Mammary microvascular endothelial cell (primary cell): ENCODE measurements around the gene FRMPD1. TPM values are rescaled to one million over a fixed set of nuclear protein-coding genes. Genes with fewer than 3 reads are reported as not detected.

Experiments
- total RNA-seq: library from RNA; depleted of rRNA; stranded (reverse); fragments of >200 nt; gene quantifications from 2 replicates; pipeline ENCODE4 v1.2.3, GENCODE V29; 2015

Gene FRMPD1
- not detected in 2 replicates for total RNA-seq

DNA sequence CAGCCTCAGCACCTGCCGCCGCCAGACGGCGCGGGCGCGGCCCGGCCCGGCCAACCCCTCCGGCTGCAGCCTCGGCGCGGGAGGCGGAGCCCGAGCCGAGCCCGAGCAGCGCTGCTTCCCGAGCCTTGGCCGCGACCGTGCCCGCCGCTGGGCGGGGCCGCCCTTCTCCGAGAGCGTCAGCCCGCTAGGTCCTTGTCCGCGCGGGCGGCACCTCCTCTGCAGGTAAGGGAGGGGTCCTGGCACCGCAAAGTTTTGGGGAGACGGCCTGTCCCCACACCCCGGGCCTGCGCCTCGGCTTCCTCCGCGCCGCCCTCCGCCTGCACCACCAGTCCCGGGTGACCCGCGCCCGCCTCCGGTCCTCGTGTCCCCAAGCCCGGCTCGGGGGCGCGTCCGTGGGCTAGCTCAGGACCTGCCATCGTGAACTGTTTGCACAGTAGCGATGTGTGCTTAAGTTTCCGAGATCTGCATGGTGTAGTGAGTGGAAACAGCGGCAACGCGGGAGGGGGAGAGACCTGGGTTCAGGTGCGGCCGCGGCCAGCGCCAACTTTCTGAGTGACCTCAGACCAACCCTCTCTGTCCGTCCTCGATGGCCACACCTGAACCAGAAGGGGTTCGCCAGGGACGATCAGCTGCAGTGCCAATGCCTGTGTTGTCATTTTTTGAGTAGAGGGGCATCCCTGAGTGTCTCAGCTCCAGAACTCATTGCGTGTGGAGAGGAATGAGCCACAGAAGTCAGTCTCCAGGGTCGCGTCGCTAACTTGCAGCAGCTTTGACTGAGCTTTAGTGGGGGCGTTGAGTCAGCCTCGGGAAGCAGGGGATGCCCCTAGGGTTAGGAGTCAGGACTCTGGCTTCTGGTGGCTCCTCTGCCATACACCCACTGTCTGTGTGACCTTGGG is at the start of gene FRMPD1:
TSS of gene FRMPD1 (plus strand) at position 82 of the 896 bp plus-strand sequence. CDS start 41,688 bp downstream, outside the sequence.

GRCh38 chr9:37753489-37754190 is 102.9 kb downstream of the FRMPD1 start, which contains the start of gene TRMT10B:
TSS of gene TRMT10B (plus strand) at chr9:37753805. CDS start at chr9:37761932, 8,127 bp downstream.

DNA sequence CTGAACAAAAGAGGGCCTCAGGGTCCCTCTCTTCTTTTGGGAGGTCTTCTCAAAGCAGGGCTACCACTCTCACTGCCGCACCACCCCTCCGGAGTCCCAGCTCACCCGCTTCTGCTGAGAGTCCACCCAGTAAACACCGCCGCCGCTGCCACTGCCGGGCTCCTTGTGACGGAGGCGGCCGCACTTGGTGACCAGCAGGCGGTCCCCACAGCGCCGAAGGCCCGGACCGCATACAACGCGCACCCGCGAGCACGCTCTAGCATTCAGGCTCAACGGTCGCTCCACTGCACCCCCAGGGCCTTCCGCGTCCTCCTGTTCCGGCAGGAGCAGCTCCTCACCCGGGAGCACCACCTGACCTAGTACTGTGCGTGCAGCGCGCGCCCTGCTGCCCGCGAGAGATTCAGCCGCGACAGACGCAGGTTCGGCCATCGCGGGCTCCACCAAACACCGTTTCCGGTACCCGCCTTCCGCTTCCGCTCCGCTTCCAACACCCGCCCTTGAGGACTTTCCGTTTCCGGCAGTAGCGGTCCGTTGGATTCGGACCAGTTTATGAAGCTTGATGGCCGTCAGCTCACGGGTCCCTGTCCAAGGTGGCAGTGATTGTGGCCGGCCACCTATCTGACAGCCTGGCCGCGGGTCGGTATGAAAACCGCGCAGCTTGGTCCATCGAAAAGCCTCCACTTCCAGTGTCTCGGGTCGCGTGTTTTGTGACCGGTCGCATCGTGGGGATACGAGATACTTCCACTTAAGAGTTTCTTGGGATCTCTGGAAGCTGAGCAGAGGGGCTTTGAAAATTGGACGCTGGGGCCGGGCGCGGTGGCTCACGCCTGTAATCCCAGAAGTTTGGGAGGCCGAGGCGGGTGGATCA is 134.1 kb downstream of the FRMPD1 start, which contains the start of gene EXOSC3:
TSS of gene EXOSC3 (minus strand) at position 449 of the 868 bp plus-strand sequence. CDS start at position 429, 20 bp downstream.

Other genes with a start within 250 kb of the FRMPD1 start
- gene GRHPR, start 228.3 kb upstream of the FRMPD1 start, total RNA-seq, result 154 and 160 TPM in 2 replicates
- gene ZBTB5, start 185.5 kb upstream of the FRMPD1 start, total RNA-seq, result 7.0 and 7.3 TPM in 2 replicates
- gene POLR1E, start 165.0 kb upstream of the FRMPD1 start, total RNA-seq, result 15.7 and 18.9 TPM in 2 replicates
- gene FBXO10, start 74.6 kb upstream of the FRMPD1 start, total RNA-seq, result 5.1 and 8.7 TPM in 2 replicates
- 173 and 214 TPM in 2 replicates for gene TOMM5, start 58.4 kb upstream of the FRMPD1 start, total RNA-seq
- gene TRMT10B, start 102.9 kb downstream of the FRMPD1 start, total RNA-seq, result 1.6 and 2.3 TPM in 2 replicates
- gene EXOSC3, start 134.1 kb downstream of the FRMPD1 start, total RNA-seq, result 32.2 and 42.8 TPM in 2 replicates
- gene DCAF10, start 149.8 kb downstream of the FRMPD1 start, total RNA-seq, result 14.4 and 20.6 TPM in 2 replicates